GM19468 (cell line): ENCODE results near the gene TPK1.
"Not testable (repeated sequence)": the region's sequence is repeated elsewhere in the genome, so short reads cannot be mapped to it uniquely, and the experiment has no call there.

Source experiments
- ATAC-seq: cut with Tn5 transposase; IDR thresholded peaks from one replicate; pipeline ENCODE4 v1.9.1; 2021; ENCODE audit warnings: mild to moderate bottlenecking, moderate library complexity, moderate number of reproducible peaks; ENCODE audit not compliant: unreplicated experiment; ENCODE audit errors: extremely low read depth

TPK1 gene

DNA sequence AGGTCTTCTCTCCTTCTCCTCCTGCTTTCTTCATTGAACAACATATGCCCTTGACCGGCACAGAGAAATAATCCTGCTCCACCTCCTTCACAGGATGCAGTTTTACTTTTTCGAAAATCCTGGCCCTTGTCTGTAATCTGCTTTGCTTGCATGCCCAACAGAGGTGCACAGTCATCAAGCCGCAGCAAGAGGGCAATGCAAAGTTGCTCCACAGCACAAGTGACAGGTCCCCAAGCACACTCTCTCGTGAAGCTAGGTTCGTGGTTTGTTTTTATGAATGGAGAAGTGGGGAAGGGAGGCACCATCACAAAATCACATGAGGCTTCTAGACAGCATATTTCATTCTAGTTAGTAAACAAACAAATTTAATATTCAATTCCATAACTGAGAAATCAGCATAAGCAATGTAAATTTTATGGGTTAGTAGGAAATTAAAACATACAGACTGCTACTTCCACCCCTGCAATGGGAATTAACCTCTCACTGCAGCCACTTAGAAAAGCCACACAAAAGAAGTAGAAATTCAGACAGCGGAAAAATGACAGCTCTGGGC, 178.8 kb downstream of the TPK1 start:
- ATAC-seq, result no peak

DNA sequence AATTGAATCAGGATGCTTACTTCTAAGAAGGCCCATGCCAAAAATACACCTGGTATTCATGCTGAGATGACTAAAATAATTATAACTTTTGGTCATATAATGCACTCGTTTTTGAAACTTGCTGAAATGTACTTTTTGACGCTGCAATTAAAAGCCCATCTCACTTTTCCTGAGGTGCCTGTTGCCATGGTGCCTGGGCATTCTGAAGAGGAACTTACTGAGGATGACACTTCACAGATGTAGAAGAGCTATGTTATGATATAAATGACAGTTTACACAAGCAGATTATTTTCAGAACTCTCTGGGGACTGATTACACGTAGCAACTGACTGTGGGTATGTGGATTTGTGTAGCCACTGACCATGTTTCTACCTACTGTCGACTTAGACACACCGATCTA, 182.4 kb downstream of the TPK1 start:
- ATAC-seq, result no peak

DNA sequence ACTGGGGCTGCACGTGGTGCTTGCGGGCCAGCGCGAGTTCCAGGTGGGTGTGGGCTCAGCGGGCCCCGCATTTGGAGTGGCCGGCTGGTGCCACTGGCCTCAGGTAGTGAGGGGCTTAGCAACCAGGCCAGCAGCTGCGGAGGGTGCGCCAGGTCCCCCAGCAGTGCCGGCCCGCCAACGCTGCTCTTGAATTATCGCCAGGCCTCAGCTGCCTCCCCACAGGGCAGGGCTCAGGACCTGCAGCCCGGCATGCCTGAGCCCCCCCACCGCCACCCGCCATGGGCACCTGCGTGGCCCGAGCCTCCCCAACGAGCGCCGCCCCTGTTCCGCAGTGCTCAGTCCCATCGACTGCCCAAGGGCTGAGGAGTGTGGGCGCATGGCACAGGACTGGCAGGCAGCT, 185.4 kb downstream of the TPK1 start:
- ATAC-seq, result no peak

DNA sequence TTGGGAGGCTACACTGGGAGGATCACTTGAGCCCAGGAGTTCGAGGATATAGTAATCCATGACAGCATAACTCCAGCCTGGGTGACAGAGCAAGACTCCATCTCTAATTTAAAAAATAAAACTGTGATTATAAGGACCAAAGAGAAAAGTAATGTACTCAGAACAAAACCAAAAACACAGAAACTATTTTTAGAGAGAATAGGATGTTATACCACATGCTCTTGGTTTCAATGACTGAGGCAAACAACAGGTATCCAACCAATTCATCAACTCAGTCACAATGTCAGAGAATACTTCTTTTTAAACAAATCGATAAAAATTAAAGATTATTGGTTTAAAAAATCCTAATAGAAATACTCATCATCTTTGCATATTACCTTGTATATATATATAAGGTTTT, 186.7 kb downstream of the TPK1 start:
- no peak for ATAC-seq

DNA sequence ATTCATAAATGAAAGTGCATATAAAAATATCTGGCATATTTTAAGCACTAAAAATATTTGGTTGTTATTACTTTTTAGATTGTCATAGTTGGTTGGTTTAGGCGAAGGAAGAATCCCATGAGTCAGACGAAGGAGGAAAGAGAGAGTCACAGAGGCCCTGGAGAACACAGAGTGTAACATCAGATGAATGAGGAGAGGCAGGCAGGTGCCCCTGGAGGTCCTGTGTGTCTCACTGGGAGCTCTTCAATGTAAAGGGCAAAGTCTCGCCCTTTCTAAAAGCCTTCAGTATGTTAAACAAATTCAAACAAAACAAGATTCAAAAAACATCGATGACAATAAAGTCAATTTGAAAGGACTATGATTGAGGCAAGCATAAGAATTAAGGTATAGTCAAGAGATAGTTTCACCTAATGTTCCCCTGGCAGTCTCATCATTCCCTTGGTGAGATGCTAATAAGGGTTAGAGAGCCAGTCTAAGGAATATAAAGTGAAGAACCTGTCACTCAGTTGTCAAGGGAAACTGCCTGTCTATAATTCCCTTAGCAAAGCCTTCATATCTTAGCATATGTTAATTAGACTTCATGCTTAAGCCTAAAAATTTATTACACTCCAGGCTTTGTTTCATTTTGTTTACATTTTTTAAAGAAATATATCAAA, 194.3 kb downstream of the TPK1 start:
- ATAC-seq, result no peak

DNA sequence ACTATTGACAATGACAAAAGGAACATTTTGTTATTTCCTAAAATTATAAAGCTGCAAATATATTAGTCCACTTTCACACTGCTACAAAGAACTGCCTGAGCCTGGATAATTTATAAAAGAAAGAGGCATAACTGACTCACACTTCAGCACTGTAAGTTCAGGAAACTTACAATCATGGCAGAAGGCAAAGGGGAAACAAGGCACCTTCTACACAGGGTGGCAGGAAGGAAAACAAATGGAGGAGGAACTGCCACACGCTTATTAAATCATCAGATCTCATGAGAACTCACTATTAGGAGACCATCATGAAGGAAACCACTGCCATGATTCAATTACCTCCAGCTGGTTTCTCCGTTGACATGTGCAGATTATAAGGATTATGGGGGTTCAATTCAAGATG, 203.1 kb downstream of the TPK1 start:
- no peak for ATAC-seq

DNA sequence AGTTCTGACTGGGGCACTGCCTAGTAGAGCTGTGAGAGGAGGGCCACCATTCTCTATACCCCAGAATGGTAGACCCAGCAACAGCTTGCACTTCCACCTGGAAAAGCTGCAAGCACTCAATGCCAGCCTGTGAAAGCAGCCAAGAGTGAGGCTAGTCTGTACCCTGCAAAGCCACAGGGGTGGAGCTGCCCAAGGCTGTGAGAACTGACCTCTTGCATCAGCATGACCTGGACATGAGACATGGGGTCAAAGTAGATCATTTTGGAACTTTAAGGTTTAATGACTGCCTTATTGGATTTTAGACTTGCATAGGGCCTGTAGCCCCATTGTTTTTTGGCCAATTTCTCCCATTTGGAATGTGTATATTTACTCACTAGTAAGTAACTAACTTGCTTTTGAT, 206.3 kb downstream of the TPK1 start:
- ATAC-seq, result no peak

DNA sequence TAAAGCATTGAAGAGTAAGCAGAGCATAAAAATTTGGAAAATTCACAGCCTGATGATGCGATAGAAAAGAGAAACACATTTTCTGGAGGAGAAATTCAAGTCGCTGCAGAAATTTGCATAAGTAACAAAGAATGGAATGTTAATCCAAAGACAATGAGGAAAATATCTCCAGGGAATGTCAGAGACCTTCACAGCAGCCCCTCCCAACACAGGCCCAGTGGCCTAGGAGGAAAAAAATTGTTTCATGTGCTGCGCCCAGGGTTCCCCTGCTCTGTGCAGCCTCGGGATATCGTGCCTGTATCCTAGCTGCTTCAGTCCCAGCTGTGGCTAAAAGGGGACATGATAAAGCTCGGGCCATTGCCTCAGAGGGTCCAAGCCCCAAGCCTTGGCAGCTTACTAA, 206.8 kb downstream of the TPK1 start:
- no peak for ATAC-seq

DNA sequence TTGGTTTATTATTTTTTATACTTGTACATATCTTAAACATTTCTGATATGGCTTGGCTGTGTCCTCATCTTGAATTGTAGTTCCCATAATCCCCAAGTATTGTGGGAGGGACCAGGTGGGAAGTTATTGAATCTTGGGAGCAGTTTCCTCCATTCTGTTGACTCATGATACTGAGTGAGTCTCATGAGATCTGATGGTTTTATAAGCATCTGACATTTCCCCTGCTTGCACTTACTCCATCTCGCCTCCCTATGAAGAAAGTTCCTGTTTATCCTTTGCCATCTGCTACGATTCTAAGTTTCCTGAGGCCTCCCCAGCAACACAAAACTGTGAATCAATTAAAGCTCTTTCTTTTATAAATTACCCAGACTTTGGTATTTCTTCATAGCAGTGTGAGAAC, 207.7 kb downstream of the TPK1 start:
- no peak for ATAC-seq

DNA sequence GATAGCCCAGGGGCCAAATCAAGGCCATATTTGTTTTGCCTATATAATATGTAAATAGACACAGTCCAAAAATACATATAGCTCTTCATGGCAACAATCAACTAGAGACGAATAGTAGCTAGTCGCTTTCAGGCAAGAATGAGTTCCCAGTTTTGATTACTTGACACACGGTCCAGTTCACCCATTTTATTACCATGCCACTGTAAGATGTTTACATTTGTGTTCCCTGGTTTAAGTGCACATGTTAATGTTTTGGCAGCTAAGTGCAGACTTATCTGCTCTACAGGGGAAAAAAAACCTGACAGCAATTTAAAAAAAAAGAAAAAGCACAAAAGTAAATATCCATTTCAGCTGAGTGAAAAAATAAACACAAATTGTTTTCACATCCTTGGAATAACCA, 213.1 kb downstream of the TPK1 start:
- no peak for ATAC-seq

DNA sequence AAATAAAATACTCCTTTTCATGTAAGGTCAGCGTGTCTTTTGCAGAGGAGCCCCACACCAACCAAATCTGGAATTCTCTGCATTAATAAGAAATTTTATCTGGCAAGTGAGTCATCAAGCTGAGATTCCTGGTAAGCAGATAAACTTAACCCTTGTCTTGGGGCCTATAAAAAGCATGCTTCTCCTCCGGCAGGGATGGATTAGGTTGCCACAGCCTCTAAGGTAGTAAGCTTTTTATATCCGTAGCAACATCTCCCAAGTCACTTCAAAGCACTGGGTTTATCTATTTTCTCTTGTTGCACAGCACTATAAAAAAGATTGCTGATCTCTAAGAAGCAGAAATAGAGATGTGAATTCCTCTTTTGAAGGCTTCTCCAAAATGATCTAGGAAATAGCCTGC, 229.6 kb downstream of the TPK1 start:
- ATAC-seq, result no peak

DNA sequence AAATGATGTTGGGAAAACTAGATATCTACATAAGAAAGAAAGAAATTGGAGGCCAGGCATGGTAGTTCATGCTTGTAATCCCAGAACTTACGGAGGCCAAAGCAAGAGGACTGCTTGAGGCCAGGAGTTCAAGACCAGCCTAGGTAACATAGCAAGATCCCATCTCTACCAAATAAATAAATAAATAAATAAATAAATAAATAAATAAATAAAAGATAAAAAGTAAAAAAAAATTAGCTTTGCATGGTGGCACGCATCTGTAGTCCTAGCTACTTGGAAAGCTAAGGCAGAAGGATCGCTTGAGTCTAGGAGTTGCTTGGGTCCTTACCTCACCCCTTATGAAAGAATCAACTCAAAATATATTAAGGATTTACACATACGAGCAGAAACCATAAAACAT, 238.9 kb downstream of the TPK1 start:
- no peak for ATAC-seq

DNA sequence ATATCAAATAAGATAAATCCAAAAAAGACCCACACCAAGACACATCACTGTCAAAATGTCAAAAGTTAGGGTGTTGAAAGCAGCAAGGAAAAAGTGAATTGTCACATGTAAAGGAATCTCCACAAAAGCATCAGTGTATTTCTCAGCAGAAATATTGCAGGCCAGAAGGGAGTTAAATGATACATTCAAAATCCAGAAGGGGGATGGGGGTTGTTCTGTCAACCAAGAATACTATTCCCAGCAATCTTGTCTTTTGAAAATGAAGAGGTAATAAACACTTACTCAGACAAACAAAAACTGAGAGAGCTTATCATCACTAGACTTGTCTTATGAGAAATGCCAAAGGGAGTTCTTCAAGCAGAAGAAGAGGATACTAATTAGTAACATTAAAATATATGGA, 241.3 kb downstream of the TPK1 start:
- ATAC-seq, result no peak

DNA sequence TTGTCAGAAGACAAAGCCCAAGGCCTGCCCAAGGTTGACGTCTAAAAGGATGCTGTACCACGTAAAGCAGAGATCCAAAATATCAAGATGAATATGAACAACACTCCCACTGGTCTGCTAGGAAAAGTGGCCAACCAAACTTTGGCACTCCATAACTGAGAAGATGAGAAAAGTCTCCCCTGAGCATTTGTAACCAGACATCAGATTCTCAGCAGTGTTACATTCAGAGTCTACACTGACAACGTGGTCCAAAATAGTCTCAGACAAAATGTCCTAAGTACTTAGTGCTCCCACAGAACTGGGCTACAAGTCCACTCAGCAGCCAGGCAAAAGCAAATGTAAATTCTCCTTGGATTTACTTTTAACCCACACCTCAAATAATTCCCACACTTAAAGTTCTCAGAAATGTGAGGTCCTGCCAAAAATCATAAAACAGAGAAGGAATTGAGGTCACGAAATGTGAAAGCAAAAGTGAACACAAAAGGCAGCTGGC, 247.2 kb downstream of the TPK1 start:
- ATAC-seq, result no peak

DNA sequence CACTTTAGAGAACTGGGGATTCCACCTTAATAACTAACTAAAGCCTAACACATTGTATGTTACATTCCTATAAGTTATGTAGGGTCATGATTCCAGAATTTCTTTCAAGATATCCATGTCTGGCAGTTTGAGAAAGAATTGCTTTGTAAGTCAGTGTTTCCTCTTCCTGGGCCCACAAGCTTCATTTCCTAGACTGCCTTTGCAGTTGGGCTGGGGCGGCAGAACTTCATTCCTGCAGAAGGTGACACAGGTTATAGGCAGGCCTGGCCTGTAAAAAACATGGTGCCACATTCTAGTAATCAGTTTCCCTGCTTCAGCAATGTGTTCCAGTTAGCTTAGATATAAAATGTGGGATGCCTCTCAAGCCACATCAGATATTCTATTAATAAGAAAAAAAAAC, 248.2 kb downstream of the TPK1 start:
- ATAC-seq, result no peak

DNA sequence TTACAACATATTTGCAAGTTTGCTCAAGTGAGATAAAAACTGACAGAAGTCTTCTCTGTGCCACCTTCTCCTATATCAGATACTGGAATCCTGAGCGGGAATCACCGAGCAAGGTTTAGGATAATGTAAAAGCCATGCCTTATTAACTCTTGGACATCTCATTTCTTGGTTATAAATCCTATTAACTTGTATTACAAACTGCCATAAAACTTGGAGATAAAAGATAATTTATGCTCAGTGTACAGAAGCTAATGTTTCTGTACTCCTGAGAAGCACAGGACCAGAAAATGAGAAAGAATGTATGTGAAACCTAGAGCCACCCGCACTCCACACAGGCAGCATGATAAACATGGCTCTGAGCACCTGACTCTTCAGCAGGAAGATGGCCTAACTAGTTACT, 251.1 kb downstream of the TPK1 start:
- no peak for ATAC-seq

DNA sequence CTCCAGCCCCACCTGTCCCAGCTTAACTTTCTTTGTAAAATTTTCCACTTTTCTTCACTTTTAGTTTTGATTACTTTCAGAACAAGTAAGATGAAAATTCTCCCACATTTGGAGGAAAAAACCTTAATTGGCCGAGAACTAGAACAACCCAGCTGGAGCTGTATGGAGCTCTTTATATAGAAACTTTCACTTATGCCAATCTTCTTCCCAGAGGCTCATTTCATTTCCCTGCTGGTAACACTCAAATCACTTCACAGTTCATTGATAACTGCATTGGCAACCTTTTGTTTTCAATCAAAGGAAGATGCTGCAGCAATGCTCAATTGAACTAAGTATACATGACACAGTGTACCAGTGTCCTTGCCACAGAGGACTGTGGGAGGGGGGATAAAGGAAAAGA, 256.2 kb downstream of the TPK1 start:
- no peak for ATAC-seq

DNA sequence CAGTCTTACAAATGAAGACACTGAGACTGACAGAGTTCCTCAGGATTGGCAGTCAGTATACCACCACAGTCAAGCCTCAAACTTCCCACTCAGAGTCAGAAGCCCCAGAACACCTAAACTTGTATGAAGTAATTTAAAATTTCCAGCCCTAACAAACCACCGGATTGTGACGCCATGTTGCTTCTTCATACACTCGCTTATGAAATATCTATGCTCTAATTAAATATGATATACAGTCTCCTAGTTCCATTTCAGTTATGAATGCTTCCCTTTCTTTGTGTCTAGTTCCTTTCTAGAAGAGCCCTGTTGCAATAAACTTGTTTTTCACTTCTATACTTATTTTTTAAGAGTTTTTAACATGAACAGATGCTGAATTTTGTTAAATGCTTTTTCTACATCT, 260.4 kb downstream of the TPK1 start:
- no peak for ATAC-seq

DNA sequence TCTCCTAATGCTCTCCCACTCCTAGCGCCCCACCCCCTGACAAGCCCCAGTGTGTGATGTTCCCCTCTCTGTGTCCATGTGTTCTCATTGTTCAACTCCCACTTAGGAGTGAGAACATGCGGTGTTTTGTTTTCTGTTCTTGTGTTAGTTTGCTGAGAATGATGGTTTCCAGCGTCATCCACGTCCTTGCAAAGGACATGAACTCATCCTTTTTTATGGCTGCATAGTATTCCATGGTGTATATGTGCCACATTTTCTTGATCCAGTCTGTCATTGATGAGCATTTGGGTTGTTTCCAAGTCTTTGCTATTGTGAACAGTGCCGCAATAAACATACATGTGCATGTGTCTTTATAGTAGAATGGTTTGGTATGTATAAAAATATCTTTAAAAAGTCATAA, 261.1 kb downstream of the TPK1 start:
- not testable (repeated sequence) for ATAC-seq

DNA sequence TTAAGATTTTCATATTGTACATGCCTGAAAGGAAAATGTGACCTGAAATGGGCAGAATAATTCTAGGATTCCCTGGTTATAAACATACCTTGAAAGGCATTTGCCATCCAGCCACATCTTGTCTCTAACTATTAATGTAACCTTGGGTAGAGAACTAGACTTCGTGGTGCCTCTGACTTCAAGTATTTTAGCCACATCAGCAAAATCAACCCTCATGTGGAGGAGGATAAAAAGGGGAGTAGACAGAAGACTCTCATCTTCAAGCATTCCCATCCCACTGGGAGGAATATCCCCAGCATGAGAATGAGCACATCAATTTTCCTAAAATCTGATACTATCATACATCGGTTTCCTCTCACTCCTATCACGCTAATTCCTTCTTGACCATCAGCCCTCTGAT, 267.6 kb downstream of the TPK1 start:
- ATAC-seq, result no peak

DNA sequence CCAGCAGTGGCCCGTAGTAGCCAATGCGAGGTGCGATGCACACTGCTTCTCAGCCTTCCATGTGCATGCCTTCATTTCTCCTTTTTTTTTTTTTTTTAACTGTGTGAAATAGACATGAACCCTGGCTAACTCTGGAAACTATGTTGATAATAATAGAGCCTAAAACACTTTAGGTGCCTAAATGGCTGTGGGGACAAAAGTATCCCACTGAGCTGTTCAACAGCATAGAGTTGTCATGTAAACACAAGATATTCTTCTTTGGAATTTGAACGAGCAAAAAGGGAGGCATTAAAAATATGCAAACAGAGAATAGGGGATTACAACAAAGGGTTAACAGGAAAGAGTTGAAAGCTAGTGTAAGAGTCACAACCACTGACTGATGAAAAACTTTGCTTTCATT, 270.3 kb downstream of the TPK1 start:
- ATAC-seq, result no peak

DNA sequence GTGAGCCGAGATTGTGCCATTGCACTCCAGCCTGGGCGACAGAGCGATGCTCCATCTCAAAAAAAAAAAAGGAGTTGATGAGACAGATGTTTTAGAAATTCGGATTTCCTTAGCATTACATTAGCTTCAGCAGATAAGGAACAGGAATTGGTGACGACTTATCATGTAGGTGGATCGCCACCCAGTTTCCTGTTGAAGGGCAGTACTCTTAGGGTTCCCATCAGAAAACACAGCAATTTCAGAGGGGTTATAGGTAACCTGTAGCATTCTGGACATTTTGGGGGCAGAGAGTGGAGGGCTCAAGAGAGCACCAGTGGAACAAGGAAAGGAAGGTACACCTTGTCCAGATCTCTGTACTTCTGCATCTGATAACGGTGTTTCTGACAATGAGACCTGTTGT, 286.0 kb downstream of the TPK1 start:
- ATAC-seq, result no peak
